GM12878 (cell line): Measurements from ENCODE around the gene KLHL8. TPM values are rescaled to one million over a fixed set of nuclear protein-coding genes. Genes with fewer than 3 reads are reported as not detected.

ENCODE experiments used
- CHD1 ChIP-seq: IDR thresholded peaks from 2 replicates; pipeline ENCODE4 v1.6.1; 2012; ENCODE audit warnings: low read depth, low read length, improper control_type of control experiment
- DPF2 ChIP-seq: fragments of 450-650 bp; IDR thresholded peaks from 2 replicates; pipeline ENCODE4 v1.6.1; 2017; ENCODE audit warnings: mild to moderate bottlenecking
- EED ChIP-seq: sonication (generic); IDR thresholded peaks from 2 replicates; pipeline ENCODE4 v1.6.1; 2016; ENCODE audit warnings: antibody characterized with exemption, low read depth
- EGR1 ChIP-seq, 2 experiments: IDR thresholded peaks; 1 replicate in 1 of 2; 2 replicates in 1 of 2; pipeline ENCODE4 v1.6.1; 2011 to 2012; ENCODE audit warnings: low read depth in 2 of 2, low read length in 2 of 2, borderline replicate concordance in 1 of 2, mild to moderate bottlenecking in 1 of 2, moderate library complexity in 1 of 2
- GATAD2B ChIP-seq: fragments of 450-650 bp; conservative IDR thresholded peaks from 2 replicates; pipeline ENCODE4 v1.6.1; 2017; ENCODE audit warnings: low read depth, mild to moderate bottlenecking, moderate library complexity
- IKZF1 ChIP-seq: fragments of 450-650 bp; conservative IDR thresholded peaks from 2 replicates; pipeline ENCODE4 v1.6.1; 2017; ENCODE audit warnings: antibody characterized with exemption, mild to moderate bottlenecking
- IRF5 ChIP-seq: fragments of 450-650 bp; IDR thresholded peaks from 2 replicates; pipeline ENCODE4 v1.6.1; 2017; ENCODE audit warnings: borderline replicate concordance
- LARP7 ChIP-seq: fragments of 450-650 bp; IDR thresholded peaks from 2 replicates; pipeline ENCODE4 v1.6.1; 2017; ENCODE audit warnings: mild to moderate bottlenecking
- NR2F1 ChIP-seq: fragments of 450-650 bp; conservative IDR thresholded peaks from 2 replicates; pipeline ENCODE4 v1.6.1; 2017; ENCODE audit warnings: mild to moderate bottlenecking
- RCOR1 ChIP-seq: conservative IDR thresholded peaks from 2 replicates; pipeline ENCODE4 v1.6.1; 2012; ENCODE audit warnings: low read depth, low read length, improper control_type of control experiment
- STAT1 ChIP-seq: fragments of 450-650 bp; conservative IDR thresholded peaks from 2 replicates; pipeline ENCODE4 v1.6.1; 2014; ENCODE audit warnings: antibody characterized with exemption, mild to moderate bottlenecking
- TARDBP ChIP-seq: IDR thresholded peaks from 2 replicates; pipeline ENCODE4 v1.6.1; 2016; ENCODE audit warnings: borderline replicate concordance
- ZNF207 ChIP-seq: fragments of 450-650 bp; IDR thresholded peaks from 2 replicates; pipeline ENCODE4 v1.6.1; 2014; ENCODE audit warnings: antibody characterized with exemption, mild to moderate bottlenecking, borderline replicate concordance
- ZNF217 ChIP-seq: fragments of 450-650 bp; IDR thresholded peaks from 2 replicates; pipeline ENCODE4 v1.6.1; 2017; ENCODE audit warnings: antibody characterized with exemption, mild to moderate bottlenecking
- ZNF24 ChIP-seq: fragments of 450-650 bp; IDR thresholded peaks from 2 replicates; pipeline ENCODE4 v1.6.1; 2017; ENCODE audit warnings: antibody characterized with exemption, mild to moderate bottlenecking
- ZNF592 ChIP-seq: fragments of 450-650 bp; IDR thresholded peaks from 2 replicates; pipeline ENCODE4 v1.6.1; 2017; ENCODE audit warnings: mild to moderate bottlenecking, moderate library complexity
- polyA plus RNA-seq, 11 experiments: library from polyadenylated mRNA; depleted of rRNA in 4 of 11; unstranded in 6 of 11; stranded (reverse) in 5 of 11; fragments of >200 nt; fragmentation: Nextera tagmentation in 4 of 11; fragmentation: Illumina TruSeq in 1 of 11; extraction: Ambion mirVana in 4 of 11; extraction: Trizol in 1 of 11; gene quantifications; 1 replicate in 1 of 11; 2 replicates in 10 of 11; pipeline versions ENCODE4 v1.2.1 to v1.2.3, GENCODE V29; 2011 to 2016; ENCODE audit warnings: inconsistent platforms in 2 of 11, missing spikeins in 2 of 11, low read depth in 1 of 11
- total RNA-seq, 4 experiments: library from RNA; depleted of rRNA in 3 of 4; stranded (reverse); fragments of >200 nt in 3 of 4; fragmentation: Illumina TruSeq in 1 of 4; extraction: Trizol in 1 of 4; gene quantifications; 2 replicates each; pipeline versions ENCODE4 v1.2.1 to v1.2.3, GENCODE V29; 2013 to 2021
- TF ChIP-seq, protein P1 (sequence below): fragments of 450-650 bp; formaldehyde crosslinking; IDR thresholded peaks from 2 replicates; pipeline ENCODE4 v1.4.0; 2020; ENCODE audit warnings: mild to moderate bottlenecking, moderate library complexity
- TF ChIP-seq, protein P2 (sequence below): fragments of 450-650 bp; conservative IDR thresholded peaks from 2 replicates; pipeline ENCODE4 v1.6.1; 2017; ENCODE audit warnings: mild to moderate bottlenecking, moderate library complexity

The KLHL8 gene
- total and polyA plus RNA-seq, 10 of the 15 experiments (the other 5 are each of a cell fraction or from before 2014, with no cell fraction given): 4.5 to 13.1 (median 9.0) TPM

DNA sequence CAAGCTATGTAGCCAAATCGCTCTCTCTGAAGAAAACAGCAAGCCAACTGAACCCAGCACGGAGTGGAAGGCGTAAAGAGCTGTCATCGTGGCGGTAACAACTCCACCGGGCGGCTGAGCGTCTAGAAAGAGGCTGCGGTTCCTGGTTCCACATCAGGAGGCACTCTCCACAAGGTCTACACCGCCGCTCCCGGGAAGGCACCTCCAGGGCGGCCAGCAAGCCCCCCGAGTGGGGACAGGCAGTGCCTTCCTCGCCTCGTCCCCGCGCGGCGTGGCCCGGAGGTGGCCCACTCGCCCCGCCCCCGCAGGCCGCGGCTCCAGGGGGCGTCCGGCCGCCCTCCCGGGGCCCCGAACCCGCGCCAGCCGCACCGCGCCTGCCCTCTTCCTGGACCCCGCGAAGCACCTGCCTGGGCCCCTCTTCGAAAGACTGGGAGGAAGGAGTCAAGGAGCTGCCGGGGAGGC lies 755 bp downstream of the KLHL8 start (continued):
- TF ChIP-seq, protein P1, sequence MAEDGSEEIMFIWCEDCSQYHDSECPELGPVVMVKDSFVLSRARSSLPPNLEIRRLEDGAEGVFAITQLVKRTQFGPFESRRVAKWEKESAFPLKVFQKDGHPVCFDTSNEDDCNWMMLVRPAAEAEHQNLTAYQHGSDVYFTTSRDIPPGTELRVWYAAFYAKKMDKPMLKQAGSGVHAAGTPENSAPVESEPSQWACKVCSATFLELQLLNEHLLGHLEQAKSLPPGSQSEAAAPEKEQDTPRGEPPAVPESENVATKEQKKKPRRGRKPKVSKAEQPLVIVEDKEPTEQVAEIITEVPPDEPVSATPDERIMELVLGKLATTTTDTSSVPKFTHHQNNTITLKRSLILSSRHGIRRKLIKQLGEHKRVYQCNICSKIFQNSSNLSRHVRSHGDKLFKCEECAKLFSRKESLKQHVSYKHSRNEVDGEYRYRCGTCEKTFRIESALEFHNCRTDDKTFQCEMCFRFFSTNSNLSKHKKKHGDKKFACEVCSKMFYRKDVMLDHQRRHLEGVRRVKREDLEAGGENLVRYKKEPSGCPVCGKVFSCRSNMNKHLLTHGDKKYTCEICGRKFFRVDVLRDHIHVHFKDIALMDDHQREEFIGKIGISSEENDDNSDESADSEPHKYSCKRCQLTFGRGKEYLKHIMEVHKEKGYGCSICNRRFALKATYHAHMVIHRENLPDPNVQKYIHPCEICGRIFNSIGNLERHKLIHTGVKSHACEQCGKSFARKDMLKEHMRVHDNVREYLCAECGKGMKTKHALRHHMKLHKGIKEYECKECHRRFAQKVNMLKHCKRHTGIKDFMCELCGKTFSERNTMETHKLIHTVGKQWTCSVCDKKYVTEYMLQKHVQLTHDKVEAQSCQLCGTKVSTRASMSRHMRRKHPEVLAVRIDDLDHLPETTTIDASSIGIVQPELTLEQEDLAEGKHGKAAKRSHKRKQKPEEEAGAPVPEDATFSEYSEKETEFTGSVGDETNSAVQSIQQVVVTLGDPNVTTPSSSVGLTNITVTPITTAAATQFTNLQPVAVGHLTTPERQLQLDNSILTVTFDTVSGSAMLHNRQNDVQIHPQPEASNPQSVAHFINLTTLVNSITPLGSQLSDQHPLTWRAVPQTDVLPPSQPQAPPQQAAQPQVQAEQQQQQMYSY (CRISPR knock-in tag): no peak
- no peak for TF ChIP-seq STAT1
- 0 out of 2 replicates have a peak, but pooled peaks have one; percentile 19 for TF ChIP-seq EED
- TF ChIP-seq ZNF217: peak; percentile 79; the same call in 1 of the 2 replicates
- no peak for TF ChIP-seq CHD1
- peak; percentile 69 for TF ChIP-seq NR2F1
- peak; percentile 69; the same call in 1 of the 2 replicates for TF ChIP-seq LARP7
- TF ChIP-seq DPF2: peak; percentile 76; the same call in 1 of the 2 replicates
- no peak for TF ChIP-seq ZNF592
- peak; percentile 83 for TF ChIP-seq IKZF1
- TF ChIP-seq IRF5: no peak
- TF ChIP-seq ZNF207: 0 out of 2 replicates have a peak, but pooled peaks have one; percentile 16
- TF ChIP-seq ZNF24: peak; percentile 67; the same call in 1 of the 2 replicates
- no peak for TF ChIP-seq RCOR1
- TF ChIP-seq TARDBP: no peak
- TF ChIP-seq, protein P2, sequence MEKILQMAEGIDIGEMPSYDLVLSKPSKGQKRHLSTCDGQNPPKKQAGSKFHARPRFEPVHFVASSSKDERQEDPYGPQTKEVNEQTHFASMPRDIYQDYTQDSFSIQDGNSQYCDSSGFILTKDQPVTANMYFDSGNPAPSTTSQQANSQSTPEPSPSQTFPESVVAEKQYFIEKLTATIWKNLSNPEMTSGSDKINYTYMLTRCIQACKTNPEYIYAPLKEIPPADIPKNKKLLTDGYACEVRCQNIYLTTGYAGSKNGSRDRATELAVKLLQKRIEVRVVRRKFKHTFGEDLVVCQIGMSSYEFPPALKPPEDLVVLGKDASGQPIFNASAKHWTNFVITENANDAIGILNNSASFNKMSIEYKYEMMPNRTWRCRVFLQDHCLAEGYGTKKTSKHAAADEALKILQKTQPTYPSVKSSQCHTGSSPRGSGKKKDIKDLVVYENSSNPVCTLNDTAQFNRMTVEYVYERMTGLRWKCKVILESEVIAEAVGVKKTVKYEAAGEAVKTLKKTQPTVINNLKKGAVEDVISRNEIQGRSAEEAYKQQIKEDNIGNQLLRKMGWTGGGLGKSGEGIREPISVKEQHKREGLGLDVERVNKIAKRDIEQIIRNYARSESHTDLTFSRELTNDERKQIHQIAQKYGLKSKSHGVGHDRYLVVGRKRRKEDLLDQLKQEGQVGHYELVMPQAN: peak; percentile 73
- peak in 1 of 2 experiments; percentile 87; a peak in 2 of 3 replicates for TF ChIP-seq EGR1 (IDR thresholded peaks at IDR 0.05; ENCODE audit: borderline replicate concordance in 1 of 2, low read depth in 2 of 2, low read length in 2 of 2)
- TF ChIP-seq GATAD2B: peak; percentile 80
